ENCODE results near the gene CSRP1. TPM values are rescaled to one million over a fixed set of nuclear protein-coding genes. Genes with fewer than 3 reads are reported as not detected.
A peak's percentile ranks its signal among the peaks of the same experiment; 100 is the strongest.

Gene CSRP1
- total and polyA plus RNA-seq, 7 donors, result 14.7 to 27.7 (median 23.2) TPM

- H3K36me3 ChIP-seq (ENCODE audit: insufficient read depth in 1 of 2, low read depth in 1 of 2), result peaks cover 0 to 22% of the 10 kb centered on the region in 2 donors
- TF ChIP-seq CTCF (IDR thresholded peaks at IDR 0.05), result no peak
- H3K27me3 ChIP-seq (ENCODE audit: insufficient read depth in 3 of 3, low read length in 2 of 3), result no peaks in the 10 kb centered on the region
- intact Hi-C loops (cut with DNase I), result no loop called here
- peaks cover 28% of the 10 kb centered on the region for H3K4me1 ChIP-seq
- 1 to 2% (median 2%) methylated on average over 32 to 76 of the region's 76 CpGs for WGBS, 3 donors
- ATAC-seq (peak; percentile 86 to 88 (median 87)), DNase-seq (peak; percentile 94)
- peak within 1 kb of the TSS; percentile 91 for H3K4me3 ChIP-seq
- peak within 1 kb of the TSS; percentile 88 for H3K27ac ChIP-seq
- H3K9me3 ChIP-seq, result no peaks in the 10 kb centered on the region
Observed at GRCh38 chr1:201468844-201469644, 37.9 kb downstream of the CSRP1 start, which contains the start of gene PHLDA3. Gene PHLDA3 (minus strand): TSS chr1:201469188. CDS start chr1:201468786, 402 bp downstream.

- no peaks in the 10 kb centered on the region for H3K27me3 ChIP-seq (ENCODE audit: insufficient read depth in 3 of 3, low read length in 2 of 3)
- no peak for TF ChIP-seq CTCF (IDR thresholded peaks at IDR 0.05)
Observed at GRCh38 chr1:201468501-201468843, 38.5 kb downstream of the CSRP1 start.

GRCh38 chr1:201466492-201466891 is 40.4 kb downstream of the CSRP1 start:
- Histone ChIP-seq H3K4me1 (peaks cover 48% of the 10 kb centered on the region), H3K27me3 (ENCODE audit: insufficient read depth in 3 of 3, low read length in 2 of 3) (no peaks in the 10 kb centered on the region), H3K9me3 (no peaks in the 10 kb centered on the region), H3K4me3 (peak overlapping the region; percentile 91), H3K36me3 (ENCODE audit: insufficient read depth in 1 of 2, low read depth in 1 of 2) (peaks cover 0 to 22% of the 10 kb centered on the region in 2 donors), H3K27ac (peak overlapping the region; percentile 81)
- peak in 1 of 2 donors; percentile 46 for DNase-seq
- no peak for ATAC-seq
- no peak for TF ChIP-seq CTCF (IDR thresholded peaks at IDR 0.05)
- WGBS, 3 donors, result 78 to 91% (median 84%) methylated on average over 2 to 3 of the region's 3 CpGs
- intact Hi-C loops (cut with DNase I), result no loop called here

More at GRCh38 chr1:201468501-201468843, 38.5 kb downstream of the CSRP1 start:
- peak overlapping the region; percentile 91 for H3K4me3 ChIP-seq
- no peaks in the 10 kb centered on the region for H3K9me3 ChIP-seq
- 1 to 3% (median 1%) methylated on average over 28 to 44 of the region's 44 CpGs for WGBS, 3 donors
- intact Hi-C loops (cut with DNase I), result no loop called here
- peaks cover 0 to 22% of the 10 kb centered on the region in 2 donors for H3K36me3 ChIP-seq (ENCODE audit: insufficient read depth in 1 of 2, low read depth in 1 of 2)
- ATAC-seq (peak in 2 of 4 donors; percentile 23 to 43), DNase-seq (peak; percentile 45 to 71)
- peak overlapping the region; percentile 88 for H3K27ac ChIP-seq
- peaks cover 29% of the 10 kb centered on the region for H3K4me1 ChIP-seq

- WGBS, 3 donors, result 87 to 88% (median 87%) methylated on average over 9 of the region's 9 CpGs
- no peak for DNase-seq
- Histone ChIP-seq H3K27me3 (ENCODE audit: insufficient read depth in 3 of 3, low read length in 2 of 3) (no peaks in the 10 kb centered on the region), H3K36me3 (ENCODE audit: insufficient read depth in 1 of 2, low read depth in 1 of 2) (peaks cover 0 to 22% of the 10 kb centered on the region in 2 donors), H3K27ac (peak overlapping the region; percentile 81), H3K9me3 (no peaks in the 10 kb centered on the region), H3K4me1 (peaks cover 53% of the 10 kb centered on the region), H3K4me3 (peak overlapping the region; percentile 91)
- intact Hi-C loops (cut with DNase I), result no loop called here
- TF ChIP-seq CTCF (IDR thresholded peaks at IDR 0.05), result no peak
- no peak for ATAC-seq
Observed at GRCh38 chr1:201465698-201466290, 41.1 kb downstream of the CSRP1 start.

All from psoas muscle (tissue), 8 donors.